A673 (cell line): Measurements from ENCODE around the gene GPI.

Experiments used
- CTCF ChIP-seq: fragments of 300-800, 200-600 bp; sonication (generic); conservative IDR thresholded peaks from 2 replicates; pipeline ENCODE4 v1.5.1; 2017; ENCODE audit warnings: low read depth, mild to moderate bottlenecking, antibody characterized with exemption, low read length, moderate library complexity, mixed read lengths
- EZH2 ChIP-seq: fragments of 200-600 bp; sonication (generic); IDR thresholded peaks from 2 replicates; pipeline ENCODE4 v1.6.1; 2017; ENCODE audit warnings: borderline replicate concordance, low read depth, mild to moderate bottlenecking, mixed read lengths, antibody characterized with exemption, low read length; ENCODE audit not compliant: poor library complexity, severe bottlenecking

- TF ChIP-seq EZH2, result no peak
- TF ChIP-seq CTCF, result no peak
Observed at GRCh38 chr19:34448191-34448590, 83.2 kb downstream of the GPI start.
